Stimulated activated CD4-positive, alpha-beta T cell treated with anti-CD3 and anti-CD28 coated beads, TNF-alpha, amount 100 ng/mL, for 24 hours (primary cell): ENCODE data around the gene AGK.
"Not testable (repeated sequence)": the region's sequence is repeated elsewhere in the genome, so short reads cannot be mapped to it uniquely, and the experiment has no call there.

ENCODE experiments used
- DNase-seq, 3 experiments: peaks; one replicate each; pipeline ENCODE4 v3.0.0-alpha.2; 2020; ENCODE audit warnings: low read depth in 3 of 3

AGK gene

DNA sequence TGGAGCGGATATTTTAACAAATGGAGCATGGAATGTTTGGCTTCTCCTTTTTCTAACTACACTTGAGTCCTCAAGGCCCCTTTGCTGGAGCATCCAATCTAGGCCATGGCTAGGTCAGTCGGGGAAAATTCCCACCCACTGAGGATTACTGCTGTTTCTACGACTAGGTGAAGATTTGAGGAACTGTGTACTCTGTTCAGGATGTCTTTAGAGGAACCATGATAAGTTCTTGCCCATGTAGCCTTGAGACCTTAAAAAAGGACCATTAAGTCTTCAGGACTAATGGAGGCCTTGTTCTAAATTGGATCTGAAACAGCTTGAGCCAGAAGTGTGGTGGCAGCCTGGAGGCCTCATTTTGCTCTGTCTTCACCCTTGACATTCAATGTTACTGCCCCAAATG is 6.2 kb downstream of the AGK start:
- no peak for DNase-seq

DNA sequence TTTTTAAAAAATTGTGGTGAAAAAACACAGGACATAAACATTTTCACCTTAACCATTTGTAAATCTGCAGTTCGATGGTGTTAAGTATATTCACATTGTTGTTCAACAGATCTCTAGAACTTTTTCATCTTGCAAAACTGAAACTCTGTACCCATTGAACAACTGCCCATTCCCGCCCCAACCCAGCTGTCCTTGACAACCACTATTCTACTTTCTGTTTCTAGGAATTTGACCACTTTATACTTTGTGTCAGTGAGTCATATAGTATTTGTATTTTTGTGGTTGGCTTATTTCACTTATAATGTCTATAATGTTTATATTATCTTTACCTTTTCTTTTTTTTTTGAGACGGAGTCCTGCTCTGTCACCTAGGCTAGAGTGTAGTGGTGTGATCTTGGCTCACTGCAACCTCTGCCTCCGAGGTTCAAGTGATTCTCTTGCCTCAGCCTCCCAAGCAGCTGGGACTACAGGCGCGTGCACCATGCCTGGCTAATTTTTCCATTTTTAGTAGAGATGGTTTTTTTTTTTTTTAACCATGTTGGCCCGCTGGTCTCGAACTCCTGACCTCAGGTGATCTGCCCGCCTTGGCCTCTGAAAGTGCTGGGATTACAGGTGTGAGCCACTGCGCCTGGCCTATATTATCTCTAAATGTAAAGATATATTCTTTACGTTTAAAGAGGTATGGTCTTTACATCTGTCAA is 6.8 kb downstream of the AGK start:
- peak in 1 of 3 experiments; percentile 29 for DNase-seq

- no peak for DNase-seq
These were observed 7.5 kb downstream of the AGK start for GRCh38 chr7:141558544-141559183.

DNA sequence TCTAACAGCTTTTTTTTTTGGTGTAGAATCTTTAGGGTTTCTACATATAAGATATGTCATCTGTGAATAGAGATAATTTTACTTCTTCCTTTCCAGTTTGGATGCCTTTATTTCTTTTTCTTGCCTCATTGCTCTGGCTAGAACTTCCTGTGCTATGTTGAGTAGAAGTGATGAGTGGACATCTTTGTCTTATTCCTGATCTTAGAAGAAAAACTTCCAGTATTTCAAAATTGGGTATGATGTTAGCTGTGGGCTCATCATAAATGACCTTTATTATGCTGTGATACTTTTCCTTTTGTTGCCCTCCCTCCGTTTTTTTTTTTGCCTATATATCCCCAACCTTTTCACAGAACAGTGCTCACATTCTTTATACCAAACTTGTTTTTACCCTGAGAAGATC is 8.8 kb downstream of the AGK start:
- DNase-seq = no peak

GRCh38 chr7:141562036-141562435 is 10.8 kb downstream of the AGK start:
- no peak for DNase-seq

DNA sequence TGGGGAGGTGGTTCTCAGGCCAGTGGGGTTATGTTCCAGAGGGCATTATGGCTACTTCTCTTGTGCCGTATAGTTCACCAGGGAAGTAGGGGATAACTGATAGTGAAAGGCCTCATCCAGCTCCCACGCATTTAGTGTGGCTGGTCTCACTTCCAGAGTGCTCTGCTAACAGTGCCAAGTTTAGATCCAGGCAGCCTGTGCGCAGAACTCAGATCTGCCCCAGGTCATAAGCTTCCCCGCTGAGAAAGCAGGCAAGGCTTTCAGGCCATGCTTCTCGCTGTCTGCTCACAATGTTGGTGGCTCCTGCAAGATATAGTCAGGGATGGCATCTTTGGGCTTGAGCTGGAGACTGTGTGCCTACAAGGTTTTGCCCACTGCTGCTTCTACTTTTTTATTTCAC is 11.3 kb downstream of the AGK start:
- no peak for DNase-seq

GRCh38 chr7:141562972-141563371 is 11.8 kb downstream of the AGK start:
- no peak for DNase-seq

DNA sequence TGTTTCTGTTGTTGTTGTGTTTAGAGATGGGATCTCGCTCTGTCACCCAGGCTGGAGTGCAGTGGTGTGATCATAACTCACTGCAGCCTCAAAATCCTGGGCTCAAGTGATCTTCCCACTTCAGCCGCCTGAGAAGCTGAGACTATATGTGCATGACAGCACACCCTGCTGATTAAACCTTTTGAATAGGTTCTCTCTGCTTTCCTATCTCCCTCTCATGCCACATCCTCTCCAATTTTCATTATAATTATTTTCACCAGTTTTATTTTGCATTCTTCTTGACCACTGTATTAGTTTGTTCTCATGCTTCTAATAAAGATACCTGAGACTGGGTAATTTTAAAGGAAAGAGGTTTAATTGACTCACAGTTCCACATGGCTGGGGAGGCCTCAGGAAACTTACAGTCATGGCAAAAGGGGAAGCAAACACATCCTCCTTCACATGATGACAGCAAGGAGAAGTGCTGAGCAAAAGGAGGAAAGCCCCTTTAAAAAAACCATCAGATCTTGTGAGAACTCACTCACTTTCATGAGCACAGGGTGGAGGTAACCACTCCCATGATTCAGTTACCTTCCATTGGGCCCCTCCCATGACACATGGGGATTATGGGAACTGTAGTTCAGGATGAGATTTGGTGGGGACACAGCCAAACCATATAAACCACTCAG is 12.9 kb downstream of the AGK start:
- DNase-seq = peak; percentile 5 to 32 (median 27)

GRCh38 chr7:141567432-141567831 is 16.2 kb downstream of the AGK start:
- no peak for DNase-seq

DNA sequence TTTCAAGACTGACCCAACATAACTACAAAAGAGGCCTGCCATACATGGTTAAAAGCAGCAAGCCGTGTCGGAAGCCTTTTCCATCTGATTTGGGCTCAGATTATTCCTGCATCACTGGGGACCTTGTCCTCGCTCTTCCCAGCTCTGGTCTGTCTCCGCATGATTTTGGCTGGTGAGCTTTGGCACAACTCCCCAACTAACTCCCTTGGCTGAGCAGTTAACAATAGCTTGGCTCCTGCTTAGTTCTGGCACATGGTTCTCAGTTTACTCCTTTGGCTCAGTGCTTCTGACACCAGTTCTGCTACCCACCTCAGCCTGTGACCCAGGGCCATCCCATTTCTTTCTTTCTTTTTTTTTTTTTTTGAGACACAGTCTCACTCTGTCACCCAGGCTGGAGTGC is 17.0 kb downstream of the AGK start:
- DNase-seq = no peak

DNA sequence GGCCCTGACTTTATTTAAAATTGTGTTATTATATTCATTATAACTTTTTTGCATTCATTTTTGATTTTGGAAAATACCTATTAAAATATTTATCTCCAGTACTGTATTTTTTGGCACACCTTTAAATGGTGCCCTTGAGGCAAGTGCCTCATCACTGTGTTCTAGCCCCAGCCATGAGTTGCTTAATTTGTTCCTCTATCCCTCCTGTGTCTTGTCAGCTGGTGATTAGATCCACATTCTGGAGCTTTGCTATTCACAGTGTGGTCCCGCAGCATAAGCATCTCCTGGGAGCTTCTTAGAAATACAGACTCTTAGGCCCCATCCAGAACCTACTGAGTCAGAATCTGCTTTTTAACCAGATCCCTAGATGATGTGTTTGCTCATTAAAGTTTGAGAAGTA is 19.8 kb downstream of the AGK start:
- no peak for DNase-seq

DNA sequence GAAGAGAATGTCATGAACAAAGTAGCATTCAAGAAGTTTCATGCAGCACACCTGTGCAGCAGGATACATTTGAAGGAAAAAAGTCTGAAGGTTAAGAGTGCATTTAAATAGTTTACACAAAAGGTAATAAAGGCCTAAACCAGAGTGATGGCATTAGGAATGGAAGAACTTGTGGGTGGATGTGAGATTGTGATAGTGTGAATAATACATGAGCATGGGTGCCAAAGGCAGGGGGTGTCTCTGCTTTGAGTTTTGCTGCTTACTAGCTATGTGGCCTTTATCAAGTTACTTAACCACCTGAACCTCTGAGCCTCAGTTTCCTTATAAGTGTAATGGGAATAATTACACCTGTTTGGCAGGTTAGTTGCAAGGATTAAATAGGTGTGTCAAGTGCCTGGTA is 21.0 kb downstream of the AGK start:
- DNase-seq = no peak

DNA sequence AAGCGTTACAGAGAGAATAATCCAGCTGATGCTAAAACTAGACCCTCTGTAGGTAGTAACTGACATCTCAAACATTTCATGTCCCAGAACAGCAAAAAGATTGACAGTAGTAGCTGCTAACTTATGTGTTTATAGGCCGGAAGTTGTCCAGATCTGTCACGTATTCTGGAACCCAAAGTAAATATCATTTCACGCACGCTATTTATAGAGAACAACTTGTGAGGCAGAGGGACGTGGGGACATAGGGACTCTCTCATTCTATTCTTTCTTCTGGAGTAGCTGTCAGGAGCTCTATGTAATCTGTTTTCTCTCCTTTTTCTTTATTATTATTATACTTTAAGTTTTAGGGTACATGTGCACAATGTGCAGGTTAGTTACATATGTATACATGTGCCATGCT is 22.3 kb downstream of the AGK start:
- no peak for DNase-seq

DNA sequence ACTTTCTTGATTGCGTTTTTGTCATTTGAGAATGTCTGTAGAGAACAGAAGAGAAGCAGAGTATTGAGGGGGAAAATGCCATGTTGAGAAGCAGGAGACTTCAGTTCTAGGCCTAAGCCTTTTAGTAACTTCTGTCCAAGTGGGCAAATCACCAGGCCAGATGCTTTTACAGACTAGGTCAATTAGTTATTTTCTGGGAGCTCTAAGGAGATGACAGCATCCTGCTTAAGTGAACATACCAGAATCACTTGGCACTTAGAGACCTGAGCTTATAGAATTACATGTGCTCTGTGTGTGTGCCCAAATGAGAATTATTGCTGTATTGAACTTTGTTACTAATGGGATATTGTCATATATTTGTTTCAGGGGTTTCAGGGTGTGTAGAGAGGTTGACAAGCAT is 24.0 kb downstream of the AGK start:
- no peak for DNase-seq

- no peak for DNase-seq
These were observed 24.6 kb downstream of the AGK start for GRCh38 chr7:141575654-141576448.

- DNase-seq = no peak
These were observed 26.0 kb downstream of the AGK start for GRCh38 chr7:141577043-141577839.

DNA sequence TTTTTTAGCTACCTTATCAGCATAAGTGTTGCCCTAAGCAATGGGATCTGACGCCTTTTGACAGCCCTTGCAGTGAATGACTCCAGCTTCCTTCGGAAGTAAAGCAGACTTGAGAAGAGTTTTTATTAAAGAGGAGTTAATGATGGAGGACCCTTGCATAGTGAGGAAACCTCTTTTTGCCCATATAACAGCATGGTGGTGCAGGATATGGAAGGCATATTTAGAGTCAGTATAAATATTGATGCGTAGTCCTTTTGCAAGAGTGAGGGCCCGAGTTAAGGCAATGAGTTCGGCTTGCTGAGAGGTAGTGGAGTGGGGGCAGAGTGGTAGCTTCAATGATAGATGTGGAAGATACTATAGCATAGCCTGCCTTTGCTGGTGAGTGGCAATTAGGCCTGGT is 28.7 kb downstream of the AGK start:
- DNase-seq = not testable (repeated sequence)

DNA sequence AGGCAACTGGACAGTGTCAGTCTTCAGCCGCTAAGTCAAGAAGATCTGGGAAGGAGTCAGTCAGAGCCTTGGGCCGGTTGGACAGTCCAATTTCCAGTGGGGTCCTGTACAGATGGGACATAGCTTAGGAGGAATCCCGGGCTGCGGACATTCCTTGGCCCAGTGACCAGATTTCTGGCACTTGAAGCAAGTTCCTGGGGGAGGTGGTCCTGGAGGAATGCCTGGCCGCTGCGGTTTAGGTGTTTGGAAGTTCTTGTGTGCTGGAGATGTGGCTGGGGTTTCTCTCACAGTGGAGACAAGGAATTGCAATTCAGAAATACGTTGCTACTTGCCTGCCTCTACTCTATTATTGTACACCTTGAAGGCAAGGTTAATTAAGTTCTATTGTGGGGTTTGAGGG is 30.9 kb downstream of the AGK start:
- not testable (repeated sequence) for DNase-seq

DNA sequence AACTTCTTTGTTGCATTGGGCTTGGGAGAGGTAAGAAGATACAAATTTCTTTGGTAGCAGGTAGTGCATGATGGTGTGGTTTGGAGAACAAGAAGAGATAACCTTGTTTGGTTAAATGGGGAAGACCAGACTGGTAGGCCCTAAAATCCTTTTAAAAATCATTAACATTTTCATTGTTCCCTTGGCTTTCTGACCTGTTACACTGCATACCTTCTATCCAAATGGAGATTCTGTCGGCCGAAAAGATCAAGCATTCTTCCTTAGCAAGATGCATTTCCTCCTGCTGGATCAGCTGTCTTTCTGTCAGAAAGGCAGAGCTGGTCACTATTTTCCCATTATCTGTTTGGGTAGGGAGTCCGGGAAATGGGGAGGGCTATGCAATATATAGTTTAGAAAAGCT is 33.7 kb downstream of the AGK start:
- DNase-seq = no peak

GRCh38 chr7:141585592-141586510 is 34.6 kb downstream of the AGK start:
- DNase-seq = peak; percentile 3 to 45 (median 35)
